ENCODE data around the gene SLC6A7.

- TF ChIP-seq CTCF (IDR thresholded peaks at IDR 0.05) (no peak), MAX (CRISPR knock-in tag; IDR thresholded peaks at IDR 0.05) (no peak), KAT7 (CRISPR knock-in tag; IDR thresholded peaks at IDR 0.05; ENCODE audit: borderline replicate concordance) (no peak), SP1 (CRISPR knock-in tag; conservative IDR thresholded peaks at IDR 0.05) (no peak), ESRRA (CRISPR knock-in tag; IDR thresholded peaks at IDR 0.05; ENCODE audit: borderline replicate concordance) (no peak), USF2 (CRISPR knock-in tag; IDR thresholded peaks at IDR 0.05) (no peak), ZBTB43 (CRISPR knock-in tag; IDR thresholded peaks at IDR 0.05) (no peak), TEAD4 (CRISPR knock-in tag; IDR thresholded peaks at IDR 0.05) (no peak), ZBTB21 (CRISPR knock-in tag; IDR thresholded peaks at IDR 0.05; ENCODE audit: borderline replicate concordance) (no peak), E2F1 (CRISPR knock-in tag; IDR thresholded peaks at IDR 0.05) (no peak), SMAD3 (CRISPR knock-in tag; IDR thresholded peaks at IDR 0.05; ENCODE audit: borderline replicate concordance) (no peak), CREB1 (CRISPR knock-in tag; IDR thresholded peaks at IDR 0.05) (no peak), NFYB (CRISPR knock-in tag; conservative IDR thresholded peaks at IDR 0.05; ENCODE audit: low read depth) (no peak), USF1 (CRISPR knock-in tag; IDR thresholded peaks at IDR 0.05) (no peak)
Measured at GRCh38 chr5:150156540-150156939, 33.3 kb upstream of the SLC6A7 start.

Data from WTC11 (cell line).